Hepatocyte (in vitro differentiated cells): ENCODE results near the gene NPC1. TPM values are rescaled to one million over a fixed set of nuclear protein-coding genes. Genes with fewer than 3 reads are reported as not detected.

Source experiments
- DNase-seq: peaks from one replicate; pipeline ENCODE4 v3.0.0-alpha.2; 2016; ENCODE audit warnings: low spot score
- H2AFZ ChIP-seq: fragments of 200-600 bp; sonication (generic); 2 replicates; pipeline ENCODE4 v1.6.0; 2016; ENCODE audit warnings: antibody characterized with exemption, mild to moderate bottlenecking
- H3K27ac ChIP-seq: fragments of 200-600 bp; sonication (generic); 2 replicates; pipeline ENCODE4 v1.5.1; 2016; ENCODE audit warnings: mild to moderate bottlenecking
- H3K27me3 ChIP-seq: fragments of 200-600 bp; sonication (generic); 2 replicates; pipeline ENCODE4 v1.6.1; 2016
- H3K36me3 ChIP-seq: fragments of 200-600 bp; sonication (generic); replicated peaks from 2 replicates; pipeline ENCODE4 v1.5.1; 2016; ENCODE audit warnings: low read depth; ENCODE audit not compliant: insufficient read depth
- H3K4me1 ChIP-seq: fragments of 200-600 bp; sonication (generic); 2 replicates; pipeline ENCODE4 v1.5.1; 2016; ENCODE audit warnings: mild to moderate bottlenecking, moderate library complexity; ENCODE audit not compliant: insufficient read depth
- H3K4me2 ChIP-seq: fragments of 200-600 bp; sonication (generic); 2 replicates; pipeline ENCODE4 v1.6.0; 2016
- H3K4me3 ChIP-seq: fragments of 200-600 bp; sonication (generic); 2 replicates; pipeline ENCODE4 v1.5.1; 2016; ENCODE audit warnings: mild to moderate bottlenecking
- H3K79me2 ChIP-seq: fragments of 200-600 bp; sonication (generic); 2 replicates; pipeline ENCODE4 v1.6.0; 2017; ENCODE audit warnings: mild to moderate bottlenecking
- H3K9me2 ChIP-seq: fragments of 200-600 bp; sonication (generic); replicated peaks from 2 replicates; pipeline ENCODE4 v1.6.0; 2017; ENCODE audit warnings: mild to moderate bottlenecking; ENCODE audit not compliant: insufficient read depth
- H3K9me3 ChIP-seq: fragments of 200-600 bp; sonication (generic); 2 replicates; pipeline ENCODE4 v1.5.1; 2016; ENCODE audit warnings: low read depth, mild to moderate bottlenecking
- H4K20me1 ChIP-seq: fragments of 200-600 bp; sonication (generic); 2 replicates; pipeline ENCODE4 v1.6.0; 2016; ENCODE audit warnings: mild to moderate bottlenecking; ENCODE audit not compliant: insufficient read depth, poor library complexity, severe bottlenecking
- CTCF ChIP-seq: fragments of 200-600 bp; sonication (generic); IDR thresholded peaks from 2 replicates; pipeline ENCODE4 v1.5.1; 2016; ENCODE audit warnings: antibody characterized with exemption, mild to moderate bottlenecking; ENCODE audit not compliant: poor library complexity
- EZH2 ChIP-seq: fragments of 200-600 bp; sonication (generic); IDR thresholded peaks from 2 replicates; pipeline ENCODE4 v1.6.1; 2016; ENCODE audit warnings: antibody characterized with exemption, mild to moderate bottlenecking, borderline replicate concordance
- EZH2phosphoT487 ChIP-seq: fragments of 200-600 bp; sonication (generic); IDR thresholded peaks from one replicate; pipeline ENCODE4 v1.6.1; 2018; ENCODE audit warnings: antibody characterized with exemption, mild to moderate bottlenecking, low read depth, moderate library complexity; ENCODE audit not compliant: unreplicated experiment, severe bottlenecking
- WGBS: methylation state at CpG from one replicate; pipeline ENCODE4 v1.1.6; 2016; ENCODE audit warnings: low lambda C conversion rate; ENCODE audit errors: missing lambda C conversion rate; 5-methylcytosine and 5-hydroxymethylcytosine counted together
- polyA plus RNA-seq: library from polyadenylated mRNA; unstranded; fragments of >200 nt; fragmentation: Nextera tagmentation; extraction: Ambion mirVana; gene quantifications from 2 replicates; pipeline ENCODE4 v1.2.1, GENCODE V29; 2016
- total RNA-seq: library from RNA; depleted of rRNA; stranded (reverse); fragments of >200 nt; gene quantifications from 2 replicates; pipeline ENCODE4 v1.2.3, GENCODE V29; 2014

The NPC1 gene
- total and polyA plus RNA-seq, 2 experiments from 2014 or later = 54.0 to 77.2 TPM

- H3K4me1 ChIP-seq = peaks cover 29% of the 10 kb centered on the region
- H3K36me3 ChIP-seq = no peaks in the 10 kb centered on the region
- no peaks in the 10 kb centered on the region for H4K20me1 ChIP-seq
- no peaks in the 10 kb centered on the region for H3K27me3 ChIP-seq
- TF ChIP-seq EZH2 (no peak), CTCF (no peak), EZH2phosphoT487 (no peak)
- DNase-seq = no peak
- no peak overlapping the region for H3K4me2 ChIP-seq
- no peaks in the 10 kb centered on the region for H3K9me2 ChIP-seq
- WGBS = 82% methylated on average over 2 of the region's 2 CpGs
- no peak overlapping the region for H3K4me3 ChIP-seq
- H3K9me3 ChIP-seq = no peaks in the 10 kb centered on the region
- no peaks in the 10 kb centered on the region for H3K79me2 ChIP-seq
- no peak overlapping the region for H3K27ac ChIP-seq
- no peak overlapping the region for H2AFZ ChIP-seq
Observed at GRCh38 chr18:23608211-23608610, 21.9 kb upstream of the NPC1 start.

DNA sequence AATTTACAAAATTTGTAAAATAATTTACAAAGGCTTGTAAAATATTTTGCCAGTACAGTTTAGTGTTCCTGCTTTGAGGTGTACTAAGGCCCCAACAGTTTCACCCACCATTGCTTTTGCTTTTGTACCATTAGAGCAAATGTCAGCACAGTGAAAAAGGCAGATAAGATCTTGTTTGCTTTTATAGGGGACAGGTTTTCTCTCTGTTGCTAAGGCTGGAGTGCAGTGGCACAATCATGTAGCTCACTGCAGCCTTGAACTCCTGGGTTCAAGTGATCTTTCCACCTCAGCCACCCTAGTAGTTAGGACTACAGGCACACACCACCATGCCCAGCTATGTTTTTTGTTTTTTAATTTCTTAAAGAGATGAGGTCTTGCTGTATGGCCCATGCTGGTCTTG is 19.6 kb upstream of the NPC1 start:
- Histone ChIP-seq H3K9me3 (no peaks in the 10 kb centered on the region), H3K27ac (no peak overlapping the region), H3K4me3 (no peak overlapping the region), H3K4me2 (no peak overlapping the region), H3K36me3 (no peaks in the 10 kb centered on the region), H3K9me2 (no peaks in the 10 kb centered on the region), H3K79me2 (no peaks in the 10 kb centered on the region), H3K27me3 (no peaks in the 10 kb centered on the region), H4K20me1 (no peaks in the 10 kb centered on the region), H2AFZ (no peak overlapping the region), H3K4me1 (peaks cover 7% of the 10 kb centered on the region)
- no peak for TF ChIP-seq CTCF
- no peak for TF ChIP-seq EZH2
- TF ChIP-seq EZH2phosphoT487 = no peak
- no peak for DNase-seq

DNA sequence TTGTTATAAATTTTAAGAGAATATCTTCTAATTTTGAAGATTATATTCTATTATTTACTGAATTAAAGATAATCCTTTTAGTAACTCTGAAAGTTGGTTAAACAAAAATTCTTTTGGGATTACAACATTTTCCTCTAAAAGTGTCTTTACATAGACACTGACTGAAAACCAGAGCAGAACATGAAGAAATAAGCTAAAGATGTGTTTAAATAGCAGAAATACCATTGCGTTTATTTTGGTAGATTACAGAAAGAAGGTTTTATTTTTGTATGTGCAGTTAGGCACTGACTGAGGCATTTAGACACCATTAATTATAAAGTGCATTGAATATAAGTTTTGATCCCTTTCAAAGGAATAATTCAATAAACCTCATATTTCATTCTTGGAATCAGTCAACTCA is 13.5 kb upstream of the NPC1 start:
- Histone ChIP-seq H3K27me3 (no peaks in the 10 kb centered on the region), H2AFZ (no peak overlapping the region), H3K4me3 (no peak overlapping the region), H3K79me2 (no peaks in the 10 kb centered on the region), H3K4me2 (no peak overlapping the region), H3K9me2 (no peaks in the 10 kb centered on the region), H3K36me3 (no peaks in the 10 kb centered on the region), H3K27ac (no peak overlapping the region), H3K4me1 (no peaks in the 10 kb centered on the region), H3K9me3 (no peaks in the 10 kb centered on the region), H4K20me1 (no peaks in the 10 kb centered on the region)
- WGBS = 71% methylated on average over 1 of the region's 1 CpG
- no peak for DNase-seq
- no peak for TF ChIP-seq EZH2
- TF ChIP-seq CTCF = no peak
- no peak for TF ChIP-seq EZH2phosphoT487

GRCh38 chr18:23596183-23596582 is 9.9 kb upstream of the NPC1 start:
- Histone ChIP-seq H2AFZ (no peak overlapping the region), H3K79me2 (no peaks in the 10 kb centered on the region), H3K4me3 (no peak overlapping the region), H3K27ac (no peak overlapping the region), H3K9me3 (no peaks in the 10 kb centered on the region), H3K4me2 (no peak overlapping the region), H4K20me1 (no peaks in the 10 kb centered on the region), H3K36me3 (no peaks in the 10 kb centered on the region), H3K27me3 (no peaks in the 10 kb centered on the region), H3K9me2 (no peaks in the 10 kb centered on the region), H3K4me1 (no peaks in the 10 kb centered on the region)
- no peak for DNase-seq
- 81% methylated on average over 7 of the region's 7 CpGs for WGBS
- no peak for TF ChIP-seq EZH2
- TF ChIP-seq EZH2phosphoT487 = no peak
